Gastroesophageal sphincter (tissue), 4 donors: ENCODE measurements around the gene GRID2. TPM values are rescaled to one million over a fixed set of nuclear protein-coding genes. Genes with fewer than 3 reads are reported as not detected.

Experiments used
- ATAC-seq: fragments of 150-250 bp; one replicate; pipeline ENCODE4 v1.9.1; 2016; ENCODE audit warnings: mild to moderate bottlenecking, moderate library complexity
- H3K27ac ChIP-seq, 4 donors: fragments of 200-600 bp; sonication (generic) in 3 of 4; 1 replicate in 3 of 4; 2 replicates in 1 of 4; pipeline ENCODE4 v1.5.1; 2016 to 2019
- H3K27me3 ChIP-seq: fragments of 200-600 bp; sonication (generic); one replicate; pipeline ENCODE4 v1.5.1; 2019
- H3K36me3 ChIP-seq, 2 donors: fragments of 200-600 bp; sonication (generic); one replicate each; pipeline ENCODE4 v1.5.1; 2019; ENCODE audit warnings: control low read depth in 1 of 2
- H3K4me1 ChIP-seq, 3 donors: fragments of 200-600 bp; sonication (generic); 1 replicate in 2 of 3; 2 replicates in 1 of 3; pipeline ENCODE4 v1.5.1; 2016 to 2019; ENCODE audit warnings: control low read depth in 2 of 3
- H3K4me3 ChIP-seq, 2 donors: fragments of 200-600 bp; sonication (generic); one replicate each; pipeline ENCODE4 v1.5.1; 2019; ENCODE audit warnings: mild to moderate bottlenecking in 1 of 2, moderate library complexity in 1 of 2
- H3K9me3 ChIP-seq, 3 donors: fragments of 200-600 bp; sonication (generic); one replicate each; pipeline ENCODE4 v1.5.1; 2017 to 2019; ENCODE audit warnings: control low read depth in 2 of 3
- CTCF ChIP-seq, 4 experiments: fragments of 200-600 bp in 2 of 4; fragments of 450-650 bp in 2 of 4; sonication (generic) in 1 of 4; IDR thresholded peaks; one replicate each; pipeline ENCODE4 v1.5.1; 2017 to 2019; ENCODE audit warnings: antibody characterized with exemption in 4 of 4, mild to moderate bottlenecking in 2 of 4, moderate library complexity in 2 of 4
- EP300 ChIP-seq: sonication (generic); formaldehyde crosslinking; IDR thresholded peaks from one replicate; pipeline ENCODE4 v1.6.1; 2017; ENCODE audit warnings: antibody characterized with exemption, mild to moderate bottlenecking
- POLR2A ChIP-seq, 2 donors: fragments of 450-650 bp; IDR thresholded peaks; one replicate each; pipeline ENCODE4 v1.6.1; 2017; ENCODE audit warnings: antibody characterized with exemption in 2 of 2, mild to moderate bottlenecking in 2 of 2, moderate library complexity in 1 of 2
- POLR2AphosphoS5 ChIP-seq: sonication (generic); formaldehyde crosslinking; IDR thresholded peaks from one replicate; pipeline ENCODE4 v1.6.1; 2017; ENCODE audit warnings: antibody characterized with exemption
- WGBS, 2 donors: methylation state at CpG; one replicate each; pipeline ENCODE4 v1.1.5; 2018; ENCODE audit warnings: low coverage in 1 of 2; 5-methylcytosine and 5-hydroxymethylcytosine counted together
- total RNA-seq, 4 donors: library from RNA; depleted of rRNA; stranded (reverse); fragments of >200 nt; gene quantifications; one replicate each; pipeline ENCODE4 v1.1.0, GENCODE V29; 2016

Gene GRID2
- total RNA-seq, 4 donors from 2014 or later, result 0.81 TPM; not detected in 3

DNA sequence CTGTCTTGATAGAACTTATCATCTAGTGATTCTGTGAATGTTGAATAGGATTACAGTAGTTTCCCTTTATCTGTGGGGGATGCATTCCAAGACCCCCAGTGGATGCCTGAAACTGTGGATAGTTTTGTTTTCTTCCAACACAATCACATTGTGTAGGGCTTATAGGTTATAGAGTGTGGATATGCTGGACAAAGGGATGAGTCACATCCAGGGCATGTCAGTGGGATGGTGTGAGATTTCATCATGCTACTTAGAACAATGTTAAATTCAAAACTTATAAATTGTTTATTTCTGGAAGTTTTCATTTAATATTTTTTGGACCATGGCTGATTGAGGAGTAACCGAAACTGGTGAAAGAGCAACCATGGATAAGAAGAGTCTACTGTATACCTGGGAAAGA is 1092.5 kb downstream of the GRID2 start:
- H3K27me3 ChIP-seq, result no peaks in the 10 kb centered on the region
- WGBS, 2 donors, result 83 to 86% methylated on average over 1 of the region's 1 CpG
- no peak overlapping the region for H3K27ac ChIP-seq
- H3K4me1 ChIP-seq, result no peaks in the 10 kb centered on the region
- no peak overlapping the region for H3K4me3 ChIP-seq
- no peak for ATAC-seq
- no peaks in the 10 kb centered on the region for H3K36me3 ChIP-seq
- TF ChIP-seq POLR2A (IDR thresholded peaks at IDR 0.05), result no peak
- TF ChIP-seq EP300, result no peak
- no peak for TF ChIP-seq CTCF (IDR thresholded peaks at IDR 0.05)
- no peak for TF ChIP-seq POLR2AphosphoS5
- no peaks in the 10 kb centered on the region for H3K9me3 ChIP-seq

DNA sequence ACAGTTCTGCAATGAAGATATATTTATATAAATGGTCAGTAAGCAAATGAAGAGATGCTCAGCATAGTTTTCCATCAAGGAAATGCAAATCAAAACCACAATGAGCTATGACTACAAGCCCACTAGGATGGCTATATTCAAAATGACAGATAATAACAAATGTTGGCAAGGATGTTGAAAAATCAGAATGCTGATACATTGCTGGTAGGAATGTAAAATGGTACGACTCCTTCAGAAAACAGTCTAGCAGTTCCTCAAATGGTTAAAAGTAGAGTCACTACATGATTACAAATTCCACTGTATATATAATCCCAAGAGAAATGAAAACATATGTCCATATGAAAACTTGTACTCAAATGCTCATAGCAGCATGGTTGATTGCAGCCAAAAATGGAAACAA is 1099.8 kb downstream of the GRID2 start:
- H3K4me1 ChIP-seq, result no peaks in the 10 kb centered on the region
- H3K9me3 ChIP-seq, result no peaks in the 10 kb centered on the region
- no peaks in the 10 kb centered on the region for H3K27me3 ChIP-seq
- no peak overlapping the region for H3K4me3 ChIP-seq
- no peak overlapping the region for H3K27ac ChIP-seq
- no peak for ATAC-seq
- TF ChIP-seq CTCF (IDR thresholded peaks at IDR 0.05) (no peak), POLR2AphosphoS5 (no peak), POLR2A (IDR thresholded peaks at IDR 0.05) (no peak), EP300 (no peak)
- 85 to 87% methylated on average over 1 of the region's 1 CpG for WGBS, 2 donors
- H3K36me3 ChIP-seq, result no peaks in the 10 kb centered on the region

GRCh38 chr4:93407493-93408275 is 1103.9 kb downstream of the GRID2 start:
- Histone ChIP-seq H3K27me3 (no peaks in the 10 kb centered on the region), H3K9me3 (no peaks in the 10 kb centered on the region), H3K36me3 (no peaks in the 10 kb centered on the region), H3K27ac (no peak overlapping the region), H3K4me1 (no peaks in the 10 kb centered on the region), H3K4me3 (no peak overlapping the region)
- ATAC-seq, result no peak
- no peak for TF ChIP-seq CTCF (IDR thresholded peaks at IDR 0.05)
- TF ChIP-seq EP300, result no peak
- no peak for TF ChIP-seq POLR2AphosphoS5
- TF ChIP-seq POLR2A (IDR thresholded peaks at IDR 0.05), result no peak
- 33 to 60% methylated on average over 8 of the region's 8 CpGs for whole genome bisulfite sequencing, 2 donors

- no peak overlapping the region for H3K27ac ChIP-seq
- no peaks in the 10 kb centered on the region for H3K9me3 ChIP-seq
- H3K4me3 ChIP-seq, result no peak overlapping the region
- 0 to 8% methylated on average over 1 of the region's 1 CpG for WGBS, 2 donors
- no peaks in the 10 kb centered on the region for H3K27me3 ChIP-seq
- no peaks in the 10 kb centered on the region for H3K4me1 ChIP-seq
- TF ChIP-seq POLR2AphosphoS5, result no peak
- no peak for TF ChIP-seq CTCF (IDR thresholded peaks at IDR 0.05)
- no peak for TF ChIP-seq EP300
- no peak for TF ChIP-seq POLR2A (IDR thresholded peaks at IDR 0.05)
- no peak for ATAC-seq
- no peaks in the 10 kb centered on the region for H3K36me3 ChIP-seq
Observed at GRCh38 chr4:93409035-93409434, 1105.3 kb downstream of the GRID2 start.

GRCh38 chr4:93414041-93414550 is 1110.3 kb downstream of the GRID2 start:
- ATAC-seq, result no peak
- no peak overlapping the region for H3K4me3 ChIP-seq

More at GRCh38 chr4:93414041-93414550, 1110.3 kb downstream of the GRID2 start:
- H3K27ac ChIP-seq, result no peak overlapping the region
- TF ChIP-seq POLR2A (IDR thresholded peaks at IDR 0.05) (no peak), POLR2AphosphoS5 (no peak), EP300 (no peak), CTCF (IDR thresholded peaks at IDR 0.05) (no peak)
- 67 to 76% methylated on average over 1 of the region's 1 CpG for WGBS, 2 donors
- no peaks in the 10 kb centered on the region for H3K4me1 ChIP-seq
- H3K9me3 ChIP-seq, result no peaks in the 10 kb centered on the region
- H3K36me3 ChIP-seq, result no peaks in the 10 kb centered on the region
- no peaks in the 10 kb centered on the region for H3K27me3 ChIP-seq
